ENCODE data around the gene LTB.

LTB gene

GRCh38 chr6:31531162-31531561 lies 51.1 kb downstream of the LTB start:
- no peak for DNase-seq (ENCODE audit: low read depth in 2 of 2)

- no peak for DNase-seq (ENCODE audit: low read depth in 2 of 2)
Measured at GRCh38 chr6:31530659-31531058, 51.6 kb downstream of the LTB start.
